GM18520 (cell line): ENCODE measurements around the gene SALL2.

Experiments
- ATAC-seq: cut with Tn5 transposase; IDR thresholded peaks from one replicate; pipeline ENCODE4 v1.9.1; 2021; ENCODE audit not compliant: unreplicated experiment

Gene SALL2

DNA sequence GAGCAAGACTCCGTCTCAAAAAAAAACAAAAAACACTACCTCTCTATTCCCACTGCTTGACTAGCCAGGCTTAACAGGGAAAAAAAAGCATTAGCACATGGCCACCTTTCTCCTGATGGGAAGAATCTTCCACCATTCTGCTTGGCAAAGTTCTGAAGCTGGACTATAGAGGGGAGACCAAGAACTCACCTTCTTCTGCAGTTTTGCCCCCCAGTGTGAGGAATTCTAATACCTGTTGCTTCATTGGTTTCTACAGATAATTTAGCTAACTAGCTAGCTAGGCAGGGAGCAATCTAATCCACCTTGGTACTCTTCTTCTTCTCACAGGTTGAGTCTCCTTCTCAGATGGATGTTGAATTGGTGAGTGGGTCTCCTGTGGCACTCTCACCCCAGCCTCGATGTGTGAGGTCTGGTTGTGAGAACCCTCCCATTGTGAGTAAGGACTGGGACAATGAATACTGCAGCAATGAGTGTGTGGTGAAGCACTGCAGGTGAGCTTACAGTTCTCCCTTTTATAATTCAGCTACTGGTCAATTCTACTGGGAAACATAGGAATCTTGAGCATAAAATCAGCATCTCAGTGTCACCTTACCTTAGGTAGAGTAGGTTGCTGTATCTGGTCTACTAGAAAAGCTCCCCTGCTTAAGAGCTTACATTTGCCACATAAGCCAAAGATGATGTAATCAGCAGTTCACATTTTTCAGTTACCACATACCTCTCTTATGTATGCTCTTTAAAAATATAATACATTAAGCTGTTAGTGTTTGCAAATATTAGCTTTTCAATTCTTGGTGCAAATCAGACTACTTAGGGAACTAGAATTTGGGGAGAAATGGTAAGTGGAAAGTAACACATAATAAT is 31.0 kb downstream of the SALL2 start:
- no peak for ATAC-seq

DNA sequence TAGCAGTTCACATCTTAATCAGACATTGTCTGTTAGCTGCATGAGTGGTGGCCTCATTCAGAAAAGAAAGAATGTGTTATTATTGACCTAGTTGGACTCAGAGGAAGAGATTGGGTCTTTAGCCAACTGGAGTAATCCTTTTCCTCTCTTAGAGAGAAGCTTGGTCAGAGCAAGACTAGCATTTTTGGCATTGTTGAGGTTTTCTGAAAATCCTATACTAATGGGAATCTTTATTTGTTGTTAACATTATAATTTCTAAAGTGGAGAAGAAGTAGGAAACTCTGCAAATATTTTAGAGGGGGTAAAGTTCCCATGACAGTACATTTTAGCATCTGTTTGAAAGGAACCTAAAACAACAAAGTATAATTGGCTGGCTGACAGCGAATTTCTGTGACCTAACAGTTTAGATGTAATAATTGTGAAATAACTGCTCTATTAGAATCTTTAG is 39.5 kb downstream of the SALL2 start:
- ATAC-seq, result no peak

DNA sequence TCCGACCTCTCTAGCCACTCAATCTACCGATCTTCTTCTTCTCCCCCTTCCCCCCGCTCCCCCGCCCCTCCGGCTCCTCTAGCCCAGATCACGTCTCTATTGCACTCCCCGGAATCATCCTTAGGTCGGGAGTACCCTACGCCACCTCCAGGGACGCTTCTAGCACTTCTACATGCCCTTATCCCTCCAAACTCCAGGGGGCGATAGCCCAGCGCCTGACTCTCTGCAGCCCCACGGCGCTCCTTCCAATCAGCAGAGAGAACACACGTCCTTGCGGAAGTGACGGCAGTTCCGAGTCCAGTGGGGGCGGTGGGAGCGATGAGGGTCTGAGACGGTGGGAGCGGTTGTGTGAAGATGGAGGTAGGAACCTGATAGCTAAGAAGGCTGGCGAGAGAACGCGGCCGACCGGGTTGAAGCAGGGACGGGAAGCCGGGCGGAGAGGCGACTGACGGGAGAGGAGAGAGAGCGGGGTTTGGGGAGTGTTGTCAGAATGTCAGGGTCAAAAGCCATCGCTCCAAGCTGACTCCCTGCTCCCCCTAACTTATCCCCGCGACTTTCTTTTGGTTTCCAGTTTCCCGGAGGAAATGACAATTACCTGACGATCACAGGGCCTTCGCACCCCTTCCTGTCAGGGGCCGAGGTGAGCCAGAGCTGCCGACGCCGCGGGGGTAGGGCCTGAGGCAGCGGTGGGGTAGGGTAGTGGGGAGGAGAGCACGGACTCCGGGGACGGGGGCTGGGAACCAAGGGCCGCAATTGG is 49.0 kb downstream of the SALL2 start, which contains the start of the genes RAB2B and TOX4:
Gene RAB2B (minus strand): TSS at position 35 of the 757 bp plus-strand sequence. CDS start 87 bp downstream, outside the sequence.
Gene TOX4 (plus strand): TSS at position 271 of the 757 bp plus-strand sequence. CDS start 84 bp downstream, at position 355.
- ATAC-seq, result peak; percentile 100

GRCh38 chr14:21476523-21476924 is 49.6 kb downstream of the SALL2 start:
- ATAC-seq, result peak; percentile 3

DNA sequence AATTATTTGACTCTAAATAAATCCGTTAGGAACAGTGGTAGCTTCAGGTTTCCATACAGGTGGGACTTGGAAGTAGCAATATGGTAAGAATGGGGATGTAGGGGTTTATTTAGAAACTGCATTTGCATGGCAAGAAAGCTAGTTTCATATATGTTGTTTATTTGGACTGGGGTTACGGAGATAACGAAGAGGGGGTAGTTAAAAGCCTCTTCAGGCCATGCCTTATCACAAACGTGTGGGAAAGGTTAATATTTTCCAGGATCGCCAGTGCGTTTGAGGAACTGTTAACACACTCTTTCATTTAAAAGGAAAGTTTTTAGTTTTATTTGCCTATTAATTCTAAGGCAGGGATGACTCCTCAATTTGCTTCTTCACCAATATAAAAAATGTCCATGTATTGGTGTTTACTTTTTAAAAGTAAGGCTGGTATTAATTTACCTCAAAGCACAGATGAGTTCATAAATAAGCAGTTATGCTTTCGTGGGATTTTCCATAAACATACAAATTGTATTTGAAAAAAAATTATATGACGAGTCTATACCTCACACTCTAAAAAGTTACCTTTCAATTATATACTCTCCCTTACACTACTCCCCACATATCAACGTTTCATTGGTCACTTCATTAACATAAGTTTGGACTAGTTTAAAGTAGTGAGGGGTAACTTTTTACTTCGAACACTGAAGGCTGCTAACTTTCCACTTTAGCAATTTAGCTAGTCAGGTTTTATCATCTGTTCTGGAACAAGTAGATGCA is 50.2 kb downstream of the SALL2 start:
- no peak for ATAC-seq
